Dedifferentiated amniotic fluid mesenchymal stem cell (primary cell): ENCODE results near the gene HLA-DOA.
A peak's percentile ranks its signal among the peaks of the same experiment; 100 is the strongest.

ENCODE experiments used
- DNase-seq: peaks from one replicate; pipeline ENCODE4 v3.0.0-alpha.2; 2016; ENCODE audit errors: extremely low spot score

HLA-DOA gene

DNA sequence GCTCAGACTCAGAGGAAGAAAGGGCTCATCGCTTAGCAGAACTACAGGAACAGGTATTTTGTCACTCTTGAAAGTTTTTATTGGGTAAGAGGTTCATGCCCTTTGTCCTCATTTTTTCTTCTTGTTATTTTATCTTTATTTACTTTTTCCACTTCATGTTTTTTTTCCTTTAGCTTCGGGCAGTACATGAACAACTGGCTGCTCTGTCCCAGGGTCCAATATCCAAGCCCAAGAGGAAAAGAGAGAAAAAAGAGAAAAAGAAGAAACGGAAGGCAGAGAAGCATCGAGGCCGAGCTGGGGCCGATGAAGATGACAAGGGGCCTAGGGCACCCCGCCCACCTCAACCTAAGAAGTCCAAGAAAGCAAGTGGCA, 31.5 kb downstream of the HLA-DOA start:
- no peak for DNase-seq

DNA sequence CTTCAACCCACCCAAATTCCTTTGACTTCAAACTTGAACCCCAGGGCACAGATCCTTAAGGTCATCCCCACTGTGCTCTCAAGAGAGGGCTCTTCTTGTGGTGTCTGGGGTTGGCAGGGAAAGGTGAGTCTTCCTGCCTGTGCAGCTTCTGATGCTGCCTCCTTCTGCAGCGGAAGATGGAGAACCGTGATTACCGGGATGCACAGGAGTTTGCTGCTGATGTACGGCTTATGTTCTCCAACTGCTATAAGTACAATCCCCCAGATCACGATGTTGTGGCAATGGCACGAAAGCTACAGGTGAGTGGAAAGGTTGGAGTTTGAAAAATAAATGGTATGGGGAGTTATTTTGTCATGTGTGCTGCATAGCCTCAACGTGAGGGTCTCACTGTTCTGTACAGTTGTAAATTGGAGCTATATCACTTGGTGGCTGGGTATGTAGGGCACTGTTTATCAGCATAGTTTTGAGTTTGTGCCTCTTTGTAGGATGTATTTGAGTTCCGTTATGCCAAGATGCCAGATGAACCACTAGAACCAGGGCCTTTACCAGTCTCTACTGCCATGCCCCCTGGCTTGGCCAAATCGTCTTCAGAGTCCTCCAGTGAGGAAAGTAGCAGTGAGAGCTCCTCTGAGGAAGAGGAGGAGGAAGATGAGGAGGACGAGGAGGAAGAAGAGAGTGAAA, 32.0 kb downstream of the HLA-DOA start:
- DNase-seq, result no peak

DNA sequence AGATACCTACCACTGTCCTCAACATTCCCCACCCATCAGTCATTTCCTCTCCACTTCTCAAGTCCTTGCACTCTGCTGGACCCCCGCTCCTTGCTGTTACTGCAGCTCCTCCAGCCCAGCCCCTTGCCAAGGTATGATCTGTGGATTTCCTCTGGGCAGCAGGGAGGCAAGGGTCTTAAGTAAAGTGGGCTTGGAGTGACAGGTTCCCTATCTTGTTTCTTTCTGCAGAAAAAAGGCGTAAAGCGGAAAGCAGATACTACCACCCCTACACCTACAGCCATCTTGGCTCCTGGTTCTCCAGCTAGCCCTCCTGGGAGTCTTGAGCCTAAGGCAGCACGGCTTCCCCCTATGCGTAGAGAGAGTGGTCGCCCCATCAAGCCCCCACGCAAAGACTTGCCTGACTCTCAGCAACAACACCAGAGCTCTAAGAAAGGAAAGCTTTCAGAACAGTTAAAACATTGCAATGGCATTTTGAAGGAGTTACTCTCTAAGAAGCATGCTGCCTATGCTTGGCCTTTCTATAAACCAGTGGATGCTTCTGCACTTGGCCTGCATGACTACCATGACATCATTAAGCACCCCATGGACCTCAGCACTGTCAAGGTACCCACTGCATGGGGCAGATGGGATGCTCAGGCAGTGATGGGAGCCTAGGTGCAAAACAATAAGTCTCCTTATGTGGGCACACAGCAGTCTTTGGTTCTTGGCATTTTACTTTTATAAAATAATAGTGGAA, 32.9 kb downstream of the HLA-DOA start:
- DNase-seq, result no peak

DNA sequence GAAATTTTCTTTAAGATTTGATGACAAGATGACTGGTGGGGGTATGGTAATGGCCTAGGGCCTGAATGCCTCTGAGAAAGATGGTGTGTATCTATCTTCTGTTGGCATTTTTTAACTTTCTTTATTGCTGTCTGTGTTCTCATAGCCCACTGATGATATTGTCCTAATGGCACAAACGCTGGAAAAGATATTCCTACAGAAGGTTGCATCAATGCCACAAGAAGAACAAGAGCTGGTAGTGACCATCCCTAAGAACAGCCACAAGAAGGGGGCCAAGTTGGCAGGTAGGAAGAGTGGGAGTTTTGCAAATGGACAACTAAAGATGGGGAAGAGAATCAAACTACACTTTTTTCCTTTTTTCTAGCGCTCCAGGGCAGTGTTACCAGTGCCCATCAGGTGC, 33.5 kb downstream of the HLA-DOA start:
- DNase-seq, result no peak

DNA sequence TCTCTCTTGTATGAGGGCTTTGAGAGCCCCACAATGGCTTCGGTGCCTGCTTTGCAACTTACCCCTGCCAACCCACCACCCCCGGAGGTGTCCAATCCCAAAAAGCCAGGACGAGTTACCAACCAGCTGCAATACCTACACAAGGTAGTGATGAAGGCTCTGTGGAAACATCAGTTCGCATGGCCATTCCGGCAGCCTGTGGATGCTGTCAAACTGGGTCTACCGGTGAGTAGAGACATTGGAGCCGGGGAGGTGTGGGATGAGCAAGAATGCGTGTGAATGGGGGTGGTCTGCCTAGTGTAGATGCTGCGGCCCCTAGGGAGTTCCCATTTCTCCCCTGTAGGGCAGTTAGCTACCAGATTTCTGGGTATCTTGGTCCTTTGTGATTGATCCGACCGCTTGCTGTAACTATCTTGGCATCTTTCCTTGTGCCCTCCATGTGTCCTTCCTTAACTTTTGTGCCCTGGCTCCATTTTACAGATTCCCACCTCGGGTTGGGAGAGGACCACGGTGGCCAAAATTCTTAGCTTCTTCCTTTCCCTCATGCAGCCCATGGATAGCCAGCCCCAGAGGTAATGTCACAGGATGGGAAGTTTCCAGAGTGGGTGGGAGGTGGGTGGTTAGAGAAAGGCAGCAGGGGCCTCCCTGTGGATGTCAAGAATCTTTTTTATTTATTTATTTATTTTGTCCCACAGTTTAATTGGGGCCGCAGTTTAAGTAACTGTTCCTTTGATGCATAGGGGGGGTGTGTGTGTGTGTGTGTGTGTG, 34.7 kb downstream of the HLA-DOA start:
- no peak for DNase-seq

DNA sequence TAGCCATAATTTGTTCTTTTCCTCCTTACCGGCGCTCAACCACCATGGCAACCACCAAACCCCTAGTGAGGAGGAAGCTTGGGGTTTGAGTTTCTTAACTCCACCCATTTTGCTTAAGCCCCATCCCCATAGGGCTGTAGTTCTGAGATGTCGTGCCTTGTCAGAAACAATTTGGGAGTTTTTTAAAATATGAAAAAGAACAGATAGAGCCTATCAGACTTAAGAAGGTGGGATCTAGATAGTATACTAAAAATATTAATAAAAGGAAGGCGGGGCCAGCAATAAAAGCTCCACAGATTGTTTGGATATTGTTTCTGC, 35.4 kb downstream of the HLA-DOA start:
- peak; percentile 30 for DNase-seq

DNA sequence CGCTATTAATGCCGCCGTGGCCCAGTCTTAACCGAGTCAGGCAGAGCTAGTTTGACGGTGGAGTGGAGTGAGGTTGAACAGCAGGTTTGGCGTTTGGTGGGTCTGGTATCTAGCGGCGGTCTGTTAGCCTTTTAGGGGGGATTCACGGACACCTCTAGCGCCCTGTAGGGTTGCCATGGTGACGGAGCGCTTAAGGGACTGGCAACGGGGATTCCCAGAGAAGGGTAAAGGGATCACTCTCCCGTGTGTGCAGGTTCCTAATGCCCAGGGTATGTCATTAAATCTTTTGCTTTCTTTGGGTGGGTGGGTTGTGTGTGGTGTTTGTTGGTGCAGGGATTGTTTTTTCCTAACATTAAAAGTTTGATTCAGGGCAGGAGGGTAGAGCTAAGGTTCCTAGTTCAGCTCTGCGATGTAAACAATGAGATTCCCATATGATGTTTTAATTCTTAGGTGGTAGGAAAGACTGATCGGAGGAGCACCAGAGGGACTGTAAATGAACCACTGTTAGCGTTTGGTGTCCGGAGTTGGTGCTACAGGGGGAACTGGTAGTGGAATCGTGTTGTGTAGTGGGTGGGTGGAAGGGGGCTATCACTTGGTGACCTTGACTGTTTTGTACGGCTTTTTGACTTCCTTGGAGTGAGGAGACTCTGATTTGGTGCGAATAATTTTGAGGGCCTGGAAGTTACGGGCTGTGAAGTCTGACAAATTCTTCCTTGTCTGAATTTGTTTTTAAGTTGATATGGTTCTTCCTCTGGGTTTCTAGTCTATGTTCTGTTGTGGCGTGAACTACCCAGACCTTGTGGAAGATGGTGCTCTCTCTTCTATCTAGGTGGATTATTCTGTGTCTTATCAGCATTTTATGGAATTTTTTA, 36.0 kb downstream of the HLA-DOA start:
- DNase-seq, result no peak

DNA sequence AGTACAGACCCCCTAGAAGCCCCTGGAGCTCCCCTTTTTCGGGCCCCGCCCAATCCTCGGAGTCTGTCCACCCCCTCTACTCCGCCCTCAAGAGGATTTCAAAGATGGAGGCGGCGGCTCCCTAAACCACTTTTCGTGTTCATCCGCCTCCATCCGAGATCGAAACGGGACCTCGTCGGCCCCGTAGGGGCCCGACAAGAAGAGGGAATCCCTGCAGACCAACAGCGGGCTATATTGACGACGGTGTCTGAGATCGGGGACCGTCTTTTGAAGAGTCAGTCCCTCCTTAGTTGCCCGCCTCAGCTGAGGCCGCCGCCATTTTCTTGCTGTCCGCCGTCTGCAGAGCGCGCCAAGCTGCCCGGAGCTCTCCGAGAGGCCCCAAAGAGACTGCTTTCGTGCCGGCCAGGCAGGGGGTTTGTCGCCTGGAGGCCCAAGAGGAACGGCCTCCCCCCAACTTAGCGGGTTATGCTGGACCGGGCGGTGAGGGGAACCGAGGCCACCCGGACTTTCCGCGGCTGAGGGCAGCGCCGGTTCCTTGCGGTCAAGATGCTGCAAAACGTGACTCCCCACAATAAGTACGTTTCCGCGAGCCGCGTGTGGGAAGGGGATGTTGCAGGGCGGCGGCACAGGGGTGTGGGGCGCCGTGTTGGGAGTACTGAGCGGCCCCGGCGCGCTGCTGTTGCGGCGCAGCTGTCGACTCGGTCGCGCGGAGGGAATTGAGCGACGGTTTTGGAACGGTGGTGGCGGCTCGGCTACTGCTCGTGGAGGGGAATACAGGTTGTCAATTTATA, 36.8 kb downstream of the HLA-DOA start:
- no peak for DNase-seq

DNA sequence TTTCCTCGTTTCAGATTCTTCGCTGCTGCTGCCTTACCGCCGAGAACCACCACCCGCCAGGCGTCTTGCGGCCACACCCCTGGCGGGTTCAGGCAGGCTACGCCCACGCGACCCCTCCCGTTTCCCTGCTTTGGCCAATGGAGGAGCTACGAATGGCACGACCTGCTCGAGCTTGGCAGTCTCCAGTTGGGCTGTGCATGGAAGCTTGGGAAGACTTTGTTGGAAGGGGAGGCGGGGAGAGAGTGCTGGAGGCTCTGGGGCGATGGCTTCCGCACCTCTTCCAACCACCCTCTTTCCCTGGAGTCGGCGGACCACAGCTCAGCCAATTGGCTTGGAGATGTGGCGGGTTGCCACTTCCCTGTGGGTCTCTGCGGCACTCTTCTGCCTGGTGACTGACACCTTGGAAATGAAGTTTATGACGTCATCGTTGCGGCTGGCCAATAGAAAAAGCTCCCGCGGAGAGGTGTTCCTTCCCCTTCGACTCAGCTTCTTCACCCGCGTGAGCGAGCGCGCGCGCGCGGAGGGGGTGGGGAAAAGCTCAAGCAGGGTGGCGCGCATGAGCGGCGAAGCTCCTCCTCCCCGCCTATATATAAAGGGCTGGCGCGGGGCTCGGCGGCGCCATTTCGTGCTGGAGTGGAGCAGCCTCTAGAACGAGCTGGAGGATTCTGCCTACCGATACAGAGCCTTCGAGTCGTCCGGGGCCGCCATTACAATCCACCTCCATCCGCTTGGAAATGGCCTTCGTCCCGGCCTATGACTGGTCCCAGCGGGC, 37.6 kb downstream of the HLA-DOA start:
- DNase-seq, result peak; percentile 100

DNA sequence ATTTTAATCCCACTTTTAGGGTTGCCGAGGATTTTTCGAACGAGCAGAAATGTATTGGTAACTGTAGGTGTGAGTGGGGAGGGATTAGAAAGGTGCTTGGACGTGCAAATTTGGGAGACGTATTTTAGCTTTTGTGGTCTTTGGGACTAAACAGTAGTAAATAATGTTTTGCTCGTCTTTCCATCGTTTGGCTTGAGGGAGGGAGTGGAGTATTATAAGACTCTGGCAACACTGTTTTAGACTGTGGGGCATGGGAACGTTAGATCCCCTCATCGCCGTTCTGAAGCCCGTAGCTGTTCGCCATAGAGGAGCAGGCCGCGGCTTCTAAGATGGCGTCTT, 38.2 kb downstream of the HLA-DOA start:
- no peak for DNase-seq

DNA sequence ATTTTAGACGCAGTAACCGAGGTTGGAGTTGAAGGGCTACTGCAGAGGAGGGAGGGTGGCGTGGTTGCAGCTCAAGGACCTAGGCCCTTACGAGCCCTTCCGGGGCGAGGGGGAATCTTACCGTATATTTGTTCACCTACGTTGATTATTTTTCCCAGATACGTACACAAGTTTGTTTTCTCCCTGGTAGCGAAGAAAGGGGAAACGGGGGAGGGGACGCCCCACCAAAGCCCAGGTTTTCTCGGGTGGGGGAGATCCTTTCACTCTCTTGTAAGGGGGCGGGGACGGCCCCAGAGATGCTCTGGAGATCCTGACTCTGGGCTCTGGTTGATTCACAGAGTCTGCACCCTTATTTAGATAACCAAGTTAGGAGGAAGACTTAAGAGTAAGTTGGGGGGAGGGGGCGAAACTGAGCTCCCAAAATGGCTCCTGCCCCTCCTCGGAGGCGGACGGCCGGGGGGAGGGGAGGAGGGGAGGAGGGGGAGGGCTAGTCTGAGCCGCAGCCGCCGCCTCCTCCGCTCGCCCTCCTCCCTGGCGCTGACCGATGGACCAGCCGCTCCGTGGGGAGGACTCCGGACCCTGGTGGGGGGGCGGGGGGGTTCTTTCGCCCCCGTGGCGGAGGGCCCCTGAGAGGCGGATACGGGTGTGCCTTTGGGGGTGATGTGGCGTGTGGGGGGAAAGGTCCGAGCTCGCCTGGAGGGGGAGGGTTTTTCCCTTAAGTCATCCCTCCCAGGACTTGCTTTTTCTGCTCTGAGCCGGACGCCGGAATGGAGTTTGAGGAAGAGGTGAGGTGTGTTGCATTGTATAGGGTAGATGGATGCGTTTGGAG, 38.8 kb downstream of the HLA-DOA start:
- peak; percentile 72 for DNase-seq

DNA sequence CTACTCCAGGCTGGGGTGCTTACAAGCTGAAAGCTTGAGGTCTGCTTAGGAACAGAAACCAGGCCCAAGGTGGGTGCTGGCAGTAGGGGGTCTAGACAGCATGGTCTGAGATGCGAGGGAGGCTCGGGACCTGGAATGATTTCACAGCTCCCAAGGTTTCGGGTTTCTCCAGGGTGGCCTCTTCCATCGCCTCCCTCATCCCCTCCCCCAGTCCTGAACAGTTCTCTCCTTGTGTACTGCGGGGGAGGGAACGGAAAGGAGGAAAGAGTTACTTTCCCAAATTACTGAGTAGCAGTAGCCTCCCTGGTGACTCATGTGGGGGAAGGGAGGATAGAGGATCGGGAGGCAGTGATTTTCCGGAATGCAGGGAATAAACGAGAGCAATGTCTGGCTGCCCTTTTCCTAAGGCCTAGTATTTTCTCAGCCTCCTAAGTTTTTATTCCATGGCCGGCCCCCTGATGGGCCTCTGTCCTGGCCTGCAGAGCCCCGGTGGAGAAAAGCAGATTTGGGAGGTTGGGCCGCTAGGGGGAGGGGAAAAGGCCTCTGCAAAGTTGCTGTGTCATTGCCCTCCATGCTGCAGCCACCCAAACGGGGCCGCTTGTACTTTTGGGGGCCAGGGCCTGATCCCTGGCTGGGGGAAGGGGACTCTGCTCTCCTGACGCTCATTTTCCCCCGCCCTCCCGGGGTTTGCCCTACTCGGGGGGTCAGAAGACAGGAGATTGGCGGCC, 39.5 kb downstream of the HLA-DOA start:
- DNase-seq, result peak; percentile 85

DNA sequence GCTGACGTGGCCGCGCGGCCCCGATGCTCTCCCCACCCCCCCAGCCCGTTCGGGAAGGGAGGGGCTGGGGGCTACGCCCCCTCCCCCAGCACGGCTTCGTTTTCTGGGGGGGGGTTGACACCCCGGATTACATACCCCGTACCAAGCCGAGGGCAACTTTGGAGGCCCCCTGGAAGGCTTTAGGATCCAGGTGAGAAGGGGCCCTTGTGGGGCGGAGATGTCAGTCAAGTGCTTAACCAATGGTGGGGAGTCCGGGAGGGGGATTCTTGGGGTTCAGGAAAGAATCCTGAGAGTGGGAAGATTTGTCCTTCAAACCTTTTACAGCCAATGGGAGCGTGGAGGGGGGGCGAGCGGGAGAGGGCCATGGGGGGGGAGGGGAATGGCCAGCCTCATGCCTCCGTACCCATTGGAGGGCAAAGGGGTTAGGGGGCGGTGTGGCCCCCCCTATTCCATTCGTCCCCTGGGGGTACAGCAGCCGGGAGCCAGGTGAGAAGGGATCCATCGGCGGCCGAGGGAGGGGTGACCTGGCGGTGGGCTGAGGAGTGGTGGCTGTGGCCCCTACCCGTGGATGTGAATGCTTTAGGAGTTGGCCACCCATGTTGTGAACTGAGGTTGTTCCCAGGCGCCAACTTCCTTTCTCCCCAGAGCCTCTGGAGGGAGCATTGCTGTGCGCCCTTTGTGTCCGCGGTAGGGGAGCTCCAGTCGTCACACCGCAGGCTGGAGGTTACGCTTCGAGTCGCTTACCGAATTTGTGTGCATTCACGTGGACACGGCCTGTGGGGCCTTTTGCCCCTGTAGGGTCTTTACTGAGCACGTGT, 40.3 kb downstream of the HLA-DOA start:
- DNase-seq, result peak; percentile 51

DNA sequence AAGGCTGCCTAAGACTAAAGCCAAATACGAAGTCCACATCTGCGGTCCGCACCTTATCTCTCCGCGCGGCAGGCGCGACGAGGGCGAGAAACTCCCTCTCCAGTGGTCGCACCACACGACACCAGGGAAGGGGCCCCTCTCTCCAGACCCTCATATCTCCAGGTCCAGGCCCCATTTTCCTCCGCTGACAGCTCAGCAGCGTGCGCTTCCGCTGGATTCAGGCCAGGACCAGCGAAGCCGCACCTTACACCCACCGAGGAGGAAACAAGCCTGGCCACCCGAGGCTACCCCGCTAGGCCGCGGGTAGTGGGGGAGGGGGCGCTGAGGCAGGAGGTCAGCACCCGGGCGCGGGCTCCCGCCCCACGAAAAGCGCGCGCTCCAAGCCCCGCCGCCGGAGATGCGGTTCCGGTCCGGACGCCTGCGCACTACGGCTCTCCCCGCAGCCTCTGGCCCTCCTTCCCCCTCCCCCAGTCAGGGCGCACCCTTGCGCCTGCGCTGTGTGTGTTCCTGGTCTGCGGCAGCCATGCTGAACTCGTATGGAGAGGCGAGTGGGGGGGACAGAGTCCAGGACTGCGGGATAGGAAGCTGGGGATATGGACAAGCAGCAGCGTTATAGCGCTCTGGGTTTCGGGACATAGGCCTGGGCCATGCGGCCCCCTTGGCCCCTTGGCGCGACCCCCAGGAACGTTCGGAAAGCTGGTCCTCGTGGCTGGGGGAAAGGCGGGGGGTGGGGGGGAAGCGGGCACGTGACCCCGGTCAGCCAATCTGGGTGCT, 41.1 kb downstream of the HLA-DOA start, which contains the start of gene BRD2:
TSS of gene BRD2 (plus strand) at position 502 of the 774 bp plus-strand sequence. CDS start 4,305 bp downstream, outside the sequence.
- DNase-seq, result peak; percentile 96

DNA sequence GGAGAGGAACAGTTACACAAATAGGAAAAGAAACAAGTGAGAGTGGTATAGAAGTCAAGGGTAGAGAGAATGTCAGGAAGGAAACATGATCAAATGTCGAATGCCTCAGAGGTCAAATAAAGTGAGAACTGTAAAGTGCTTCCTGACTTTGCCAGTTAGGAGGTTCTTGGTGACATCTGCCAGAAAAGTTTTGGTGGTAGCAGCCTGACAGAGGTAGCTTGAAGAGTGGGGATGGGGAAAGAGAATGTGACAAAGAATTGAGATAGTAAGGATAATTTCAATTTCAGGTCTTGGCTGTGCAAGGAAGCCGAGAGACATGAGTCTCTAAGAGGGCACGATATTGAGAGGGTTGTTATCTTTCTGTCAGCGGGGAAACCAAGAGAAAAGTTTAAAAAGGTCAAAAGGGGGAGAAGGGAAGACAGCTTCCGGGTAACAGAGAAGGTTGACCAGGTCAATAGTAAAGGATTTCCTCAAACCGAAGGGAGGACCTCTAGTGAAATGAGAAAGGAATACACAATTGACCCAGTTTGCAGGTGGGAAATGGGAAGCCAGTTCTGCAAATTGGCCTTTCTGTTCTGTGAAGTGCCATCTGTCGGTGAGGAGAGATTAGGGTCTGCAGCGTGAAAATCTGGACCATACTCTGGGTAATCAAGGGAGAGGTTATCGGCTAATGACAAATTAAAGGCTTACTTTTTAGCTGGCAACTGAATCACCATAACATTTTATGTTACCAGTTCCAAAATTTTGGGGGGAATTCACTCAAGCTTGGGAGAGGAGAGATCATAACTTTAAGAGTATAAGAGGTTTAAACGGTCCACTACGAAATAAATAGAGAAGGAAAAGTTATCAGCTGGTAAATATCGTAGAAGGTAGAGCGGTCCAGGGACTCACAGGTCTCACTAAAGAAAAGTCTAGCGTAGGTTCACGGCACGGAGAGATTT, 42.0 kb downstream of the HLA-DOA start:
- no peak for DNase-seq

DNA sequence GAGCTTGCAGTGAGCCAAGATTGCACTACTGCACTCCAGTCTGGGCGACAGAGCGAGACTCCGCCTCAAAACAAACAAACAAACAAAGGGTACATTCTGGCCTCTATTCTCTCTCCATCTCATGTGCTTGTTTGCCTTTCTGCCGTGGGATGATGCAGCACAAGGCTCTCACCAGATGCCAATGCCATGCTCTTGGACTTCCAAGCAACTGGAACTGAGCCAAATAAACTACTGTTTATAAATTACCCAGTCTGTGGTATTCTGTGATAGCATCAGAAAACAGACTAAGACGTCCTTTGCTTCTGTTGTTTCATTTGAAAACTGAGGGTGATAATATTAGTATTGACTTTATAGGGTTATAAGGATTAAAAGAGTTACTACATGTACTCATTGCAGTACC, 44.6 kb downstream of the HLA-DOA start:
- DNase-seq, result no peak
